ENCODE measurements around the gene ADCK1. TPM values are rescaled to one million over a fixed set of nuclear protein-coding genes. Genes with fewer than 3 reads are reported as not detected.

Gene ADCK1
- total RNA-seq, 1 experiment from 2014 or later, result 11.4 TPM

DNA sequence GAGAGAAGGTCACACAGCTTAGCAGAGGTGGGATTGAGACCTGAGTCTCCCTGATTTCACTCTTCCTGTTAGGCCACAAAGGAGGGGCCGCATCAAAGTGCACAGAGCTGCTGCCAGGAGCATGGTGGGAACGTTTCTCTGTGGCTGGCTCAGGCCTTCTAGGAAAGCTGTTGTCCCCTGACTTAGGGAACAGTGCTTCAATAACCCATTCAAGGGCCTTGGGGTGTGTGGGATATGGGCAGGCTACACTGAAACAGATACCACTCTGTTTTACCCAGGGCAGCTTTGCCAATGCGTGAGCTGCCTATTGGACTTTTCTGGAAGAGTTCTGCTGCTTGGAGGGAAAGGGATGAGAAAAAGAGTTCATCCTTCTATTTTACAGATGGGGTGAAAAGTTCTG lies 110.0 kb downstream of the ADCK1 start:
- H3K4me3 Mint-ChIP-seq, result no peak overlapping the region
- TF ChIP-seq, protein P1, sequence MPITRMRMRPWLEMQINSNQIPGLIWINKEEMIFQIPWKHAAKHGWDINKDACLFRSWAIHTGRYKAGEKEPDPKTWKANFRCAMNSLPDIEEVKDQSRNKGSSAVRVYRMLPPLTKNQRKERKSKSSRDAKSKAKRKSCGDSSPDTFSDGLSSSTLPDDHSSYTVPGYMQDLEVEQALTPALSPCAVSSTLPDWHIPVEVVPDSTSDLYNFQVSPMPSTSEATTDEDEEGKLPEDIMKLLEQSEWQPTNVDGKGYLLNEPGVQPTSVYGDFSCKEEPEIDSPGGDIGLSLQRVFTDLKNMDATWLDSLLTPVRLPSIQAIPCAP (CRISPR knock-in tag; IDR thresholded peaks at IDR 0.05), result no peak
- TF ChIP-seq, protein P2, sequence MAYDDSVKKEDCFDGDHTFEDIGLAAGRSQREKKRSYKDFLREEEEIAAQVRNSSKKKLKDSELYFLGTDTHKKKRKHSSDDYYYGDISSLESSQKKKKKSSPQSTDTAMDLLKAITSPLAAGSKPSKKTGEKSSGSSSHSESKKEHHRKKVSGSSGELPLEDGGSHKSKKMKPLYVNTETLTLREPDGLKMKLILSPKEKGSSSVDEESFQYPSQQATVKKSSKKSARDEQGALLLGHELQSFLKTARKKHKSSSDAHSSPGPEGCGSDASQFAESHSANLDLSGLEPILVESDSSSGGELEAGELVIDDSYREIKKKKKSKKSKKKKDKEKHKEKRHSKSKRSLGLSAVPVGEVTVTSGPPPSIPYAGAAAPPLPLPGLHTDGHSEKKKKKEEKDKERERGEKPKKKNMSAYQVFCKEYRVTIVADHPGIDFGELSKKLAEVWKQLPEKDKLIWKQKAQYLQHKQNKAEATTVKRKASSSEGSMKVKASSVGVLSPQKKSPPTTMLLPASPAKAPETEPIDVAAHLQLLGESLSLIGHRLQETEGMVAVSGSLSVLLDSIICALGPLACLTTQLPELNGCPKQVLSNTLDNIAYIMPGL (CRISPR knock-in tag; IDR thresholded peaks at IDR 0.05), result no peak
- no peak for TF ChIP-seq MXD4 (CRISPR knock-in tag; IDR thresholded peaks at IDR 0.05; ENCODE audit: borderline replicate concordance)
- TF ChIP-seq, protein P3, sequence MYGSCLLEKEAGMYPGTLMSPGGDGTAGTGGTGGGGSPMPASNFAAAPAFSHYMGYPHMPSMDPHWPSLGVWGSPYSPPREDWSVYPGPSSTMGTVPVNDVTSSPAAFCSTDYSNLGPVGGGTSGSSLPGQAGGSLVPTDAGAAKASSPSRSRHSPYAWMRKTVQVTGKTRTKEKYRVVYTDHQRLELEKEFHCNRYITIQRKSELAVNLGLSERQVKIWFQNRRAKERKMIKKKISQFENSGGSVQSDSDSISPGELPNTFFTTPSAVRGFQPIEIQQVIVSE (CRISPR knock-in tag; IDR thresholded peaks at IDR 0.05; ENCODE audit: borderline replicate concordance), result no peak
- no peak for TF ChIP-seq FOXJ3 (CRISPR knock-in tag; IDR thresholded peaks at IDR 0.05; ENCODE audit: borderline replicate concordance)
- TF ChIP-seq, protein P4, sequence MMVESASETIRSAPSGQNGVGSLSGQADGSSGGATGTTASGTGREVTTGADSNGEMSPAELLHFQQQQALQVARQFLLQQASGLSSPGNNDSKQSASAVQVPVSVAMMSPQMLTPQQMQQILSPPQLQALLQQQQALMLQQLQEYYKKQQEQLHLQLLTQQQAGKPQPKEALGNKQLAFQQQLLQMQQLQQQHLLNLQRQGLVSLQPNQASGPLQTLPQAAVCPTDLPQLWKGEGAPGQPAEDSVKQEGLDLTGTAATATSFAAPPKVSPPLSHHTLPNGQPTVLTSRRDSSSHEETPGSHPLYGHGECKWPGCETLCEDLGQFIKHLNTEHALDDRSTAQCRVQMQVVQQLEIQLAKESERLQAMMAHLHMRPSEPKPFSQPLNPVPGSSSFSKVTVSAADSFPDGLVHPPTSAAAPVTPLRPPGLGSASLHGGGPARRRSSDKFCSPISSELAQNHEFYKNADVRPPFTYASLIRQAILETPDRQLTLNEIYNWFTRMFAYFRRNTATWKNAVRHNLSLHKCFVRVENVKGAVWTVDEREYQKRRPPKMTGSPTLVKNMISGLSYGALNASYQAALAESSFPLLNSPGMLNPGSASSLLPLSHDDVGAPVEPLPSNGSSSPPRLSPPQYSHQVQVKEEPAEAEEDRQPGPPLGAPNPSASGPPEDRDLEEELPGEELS (CRISPR knock-in tag; IDR thresholded peaks at IDR 0.05), result no peak
- TF ChIP-seq NR2C2 (CRISPR knock-in tag; IDR thresholded peaks at IDR 0.05), result no peak
- TF ChIP-seq, protein P5, sequence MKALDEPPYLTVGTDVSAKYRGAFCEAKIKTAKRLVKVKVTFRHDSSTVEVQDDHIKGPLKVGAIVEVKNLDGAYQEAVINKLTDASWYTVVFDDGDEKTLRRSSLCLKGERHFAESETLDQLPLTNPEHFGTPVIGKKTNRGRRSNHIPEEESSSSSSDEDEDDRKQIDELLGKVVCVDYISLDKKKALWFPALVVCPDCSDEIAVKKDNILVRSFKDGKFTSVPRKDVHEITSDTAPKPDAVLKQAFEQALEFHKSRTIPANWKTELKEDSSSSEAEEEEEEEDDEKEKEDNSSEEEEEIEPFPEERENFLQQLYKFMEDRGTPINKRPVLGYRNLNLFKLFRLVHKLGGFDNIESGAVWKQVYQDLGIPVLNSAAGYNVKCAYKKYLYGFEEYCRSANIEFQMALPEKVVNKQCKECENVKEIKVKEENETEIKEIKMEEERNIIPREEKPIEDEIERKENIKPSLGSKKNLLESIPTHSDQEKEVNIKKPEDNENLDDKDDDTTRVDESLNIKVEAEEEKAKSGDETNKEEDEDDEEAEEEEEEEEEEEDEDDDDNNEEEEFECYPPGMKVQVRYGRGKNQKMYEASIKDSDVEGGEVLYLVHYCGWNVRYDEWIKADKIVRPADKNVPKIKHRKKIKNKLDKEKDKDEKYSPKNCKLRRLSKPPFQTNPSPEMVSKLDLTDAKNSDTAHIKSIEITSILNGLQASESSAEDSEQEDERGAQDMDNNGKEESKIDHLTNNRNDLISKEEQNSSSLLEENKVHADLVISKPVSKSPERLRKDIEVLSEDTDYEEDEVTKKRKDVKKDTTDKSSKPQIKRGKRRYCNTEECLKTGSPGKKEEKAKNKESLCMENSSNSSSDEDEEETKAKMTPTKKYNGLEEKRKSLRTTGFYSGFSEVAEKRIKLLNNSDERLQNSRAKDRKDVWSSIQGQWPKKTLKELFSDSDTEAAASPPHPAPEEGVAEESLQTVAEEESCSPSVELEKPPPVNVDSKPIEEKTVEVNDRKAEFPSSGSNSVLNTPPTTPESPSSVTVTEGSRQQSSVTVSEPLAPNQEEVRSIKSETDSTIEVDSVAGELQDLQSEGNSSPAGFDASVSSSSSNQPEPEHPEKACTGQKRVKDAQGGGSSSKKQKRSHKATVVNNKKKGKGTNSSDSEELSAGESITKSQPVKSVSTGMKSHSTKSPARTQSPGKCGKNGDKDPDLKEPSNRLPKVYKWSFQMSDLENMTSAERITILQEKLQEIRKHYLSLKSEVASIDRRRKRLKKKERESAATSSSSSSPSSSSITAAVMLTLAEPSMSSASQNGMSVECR (CRISPR knock-in tag; IDR thresholded peaks at IDR 0.05; ENCODE audit: borderline replicate concordance), result no peak
- no peak for TF ChIP-seq RELA (CRISPR knock-in tag; IDR thresholded peaks at IDR 0.05; ENCODE audit: borderline replicate concordance)
- no peaks in the 10 kb centered on the region for H3K36me3 Mint-ChIP-seq
- no peaks in the 10 kb centered on the region for H3K9me3 Mint-ChIP-seq
- H3K27ac Mint-ChIP-seq, result no peak overlapping the region
- no peak for DNase-seq (ENCODE audit: low spot score)
- ChIA-PET POLR2A (no interaction called here), CTCF (interaction anchor here (1.4 kb wide), 1 partner anchor 70 kb away, joined by 4 read pairs; no protein-coding TSS in a partner anchor)
- no peaks in the 10 kb centered on the region for H3K27me3 Mint-ChIP-seq (ENCODE audit: low read depth)
- peaks cover 22% of the 10 kb centered on the region for H3K4me1 Mint-ChIP-seq
- no peak for ATAC-seq

DNA sequence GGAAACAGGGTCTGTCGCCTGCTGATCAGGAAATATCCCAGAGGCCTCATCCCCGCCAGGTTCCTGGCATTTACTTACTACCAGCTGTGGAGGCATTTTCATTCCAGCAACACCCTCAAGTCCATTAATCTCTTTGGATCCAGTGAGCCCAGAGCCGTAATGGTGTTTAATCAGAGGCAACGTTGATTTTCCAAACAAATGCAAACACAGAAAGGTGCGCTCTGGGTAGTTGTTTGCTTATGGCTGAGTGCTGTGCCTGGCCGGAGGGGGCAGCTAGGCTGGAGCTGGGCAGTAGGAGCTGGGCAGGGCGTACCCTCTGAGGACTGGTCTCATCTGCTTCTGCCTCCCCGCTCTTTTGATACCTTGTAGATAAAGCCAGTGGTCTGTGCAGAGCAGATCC lies 110.6 kb downstream of the ADCK1 start:
- no peak for ATAC-seq
- TF ChIP-seq, protein P4 (CRISPR knock-in tag; IDR thresholded peaks at IDR 0.05), result no peak
- TF ChIP-seq NFE2L1 (CRISPR knock-in tag; IDR thresholded peaks at IDR 0.05), result no peak
- no peak for TF ChIP-seq ZNF396 (CRISPR knock-in tag; IDR thresholded peaks at IDR 0.05; ENCODE audit: borderline replicate concordance)
- TF ChIP-seq, protein P6, sequence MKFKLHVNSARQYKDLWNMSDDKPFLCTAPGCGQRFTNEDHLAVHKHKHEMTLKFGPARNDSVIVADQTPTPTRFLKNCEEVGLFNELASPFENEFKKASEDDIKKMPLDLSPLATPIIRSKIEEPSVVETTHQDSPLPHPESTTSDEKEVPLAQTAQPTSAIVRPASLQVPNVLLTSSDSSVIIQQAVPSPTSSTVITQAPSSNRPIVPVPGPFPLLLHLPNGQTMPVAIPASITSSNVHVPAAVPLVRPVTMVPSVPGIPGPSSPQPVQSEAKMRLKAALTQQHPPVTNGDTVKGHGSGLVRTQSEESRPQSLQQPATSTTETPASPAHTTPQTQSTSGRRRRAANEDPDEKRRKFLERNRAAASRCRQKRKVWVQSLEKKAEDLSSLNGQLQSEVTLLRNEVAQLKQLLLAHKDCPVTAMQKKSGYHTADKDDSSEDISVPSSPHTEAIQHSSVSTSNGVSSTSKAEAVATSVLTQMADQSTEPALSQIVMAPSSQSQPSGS (CRISPR knock-in tag; IDR thresholded peaks at IDR 0.05; ENCODE audit: borderline replicate concordance, low read depth), result no peak
- no peak for TF ChIP-seq FOXP1 (CRISPR knock-in tag; IDR thresholded peaks at IDR 0.05; ENCODE audit: borderline replicate concordance)
- TF ChIP-seq NR3C1 (CRISPR knock-in tag; conservative IDR thresholded peaks at IDR 0.05; ENCODE audit: low read depth), result no peak
- TF ChIP-seq ZNF317 (CRISPR knock-in tag; IDR thresholded peaks at IDR 0.05; ENCODE audit: borderline replicate concordance, low read depth), result no peak
- TF ChIP-seq FOXJ3 (CRISPR knock-in tag; IDR thresholded peaks at IDR 0.05; ENCODE audit: borderline replicate concordance), result no peak

More for the DNA sequence above, 110.6 kb downstream of the ADCK1 start:
- ChIA-PET POLR2A (no interaction called here), CTCF (interaction anchor here (1.4 kb wide), 1 partner anchor 69 kb away, joined by 4 read pairs; no protein-coding TSS in a partner anchor)
- Mint-ChIP-seq H3K36me3 (no peaks in the 10 kb centered on the region), H3K27ac (no peak overlapping the region), H3K4me1 (peaks cover 22% of the 10 kb centered on the region), H3K4me3 (no peak overlapping the region), H3K9me3 (no peaks in the 10 kb centered on the region), H3K27me3 (ENCODE audit: low read depth) (no peaks in the 10 kb centered on the region)
- DNase-seq (ENCODE audit: low spot score), result no peak

Data from WTC11 (cell line).